Tibial nerve (tissue), 4 donors: ENCODE data around the gene ZNF541. TPM values are rescaled to one million over a fixed set of nuclear protein-coding genes. Genes with fewer than 3 reads are reported as not detected.
"Not testable (repeated sequence)": the region's sequence is repeated elsewhere in the genome, so short reads cannot be mapped to it uniquely, and the experiment has no call there.

ENCODE experiments used
- DNase-seq, 2 donors: peaks; one replicate each; pipeline ENCODE4 v3.0.0-alpha.2; 2019; ENCODE audit warnings: low spot score in 2 of 2
- H3K27ac ChIP-seq, 4 donors: fragments of 200-600 bp; sonication (generic) in 3 of 4; one replicate each; pipeline ENCODE4 v1.5.1; 2017 to 2019; ENCODE audit warnings: mild to moderate bottlenecking in 1 of 4
- H3K27me3 ChIP-seq, 2 donors: fragments of 200-600 bp; sonication (generic) in 1 of 2; one replicate each; pipeline versions ENCODE4 v1.5.1 to v1.6.0; 2017 to 2019
- H3K36me3 ChIP-seq, 3 donors: fragments of 200-600 bp; sonication (generic); one replicate each; pipeline ENCODE4 v1.5.1; 2018 to 2019
- H3K4me1 ChIP-seq, 4 donors: fragments of 200-600 bp; sonication (generic) in 3 of 4; one replicate each; pipeline ENCODE4 v1.5.1; 2017 to 2019
- H3K4me3 ChIP-seq, 4 donors: fragments of 200-600 bp; sonication (generic) in 3 of 4; one replicate each; pipeline ENCODE4 v1.5.1; 2017 to 2019; ENCODE audit warnings: mild to moderate bottlenecking in 1 of 4, moderate library complexity in 1 of 4
- H3K9me3 ChIP-seq, 4 donors: fragments of 200-600 bp; sonication (generic) in 3 of 4; one replicate each; pipeline ENCODE4 v1.5.1; 2017 to 2019
- CTCF ChIP-seq, 5 experiments: fragments of 200-600 bp in 3 of 5; fragments of 450-650 bp in 2 of 5; sonication (generic) in 3 of 5; IDR thresholded peaks; one replicate each; pipeline ENCODE4 v1.5.1; 2016 to 2019; ENCODE audit warnings: antibody characterized with exemption in 5 of 5, mild to moderate bottlenecking in 3 of 5, moderate library complexity in 2 of 5
- EP300 ChIP-seq, 2 donors: sonication (generic); formaldehyde crosslinking; IDR thresholded peaks; one replicate each; pipeline ENCODE4 v1.6.1; 2017; ENCODE audit warnings: antibody characterized with exemption in 2 of 2, mild to moderate bottlenecking in 1 of 2
- POLR2A ChIP-seq, 2 donors: fragments of 450-650 bp; IDR thresholded peaks; one replicate each; pipeline ENCODE4 v1.6.1; 2017; ENCODE audit warnings: antibody characterized with exemption in 2 of 2, mild to moderate bottlenecking in 2 of 2, moderate library complexity in 2 of 2
- WGBS, 2 donors: methylation state at CpG; one replicate each; pipeline ENCODE4 v1.1.5; 2018; 5-methylcytosine and 5-hydroxymethylcytosine counted together
- total RNA-seq, 4 donors: library from RNA; depleted of rRNA; stranded (reverse); fragments of >200 nt; gene quantifications; one replicate each; pipeline ENCODE4 v1.1.0, GENCODE V29; 2016

The ZNF541 gene
- total RNA-seq, 4 donors from 2014 or later: under 0.01 to 0.90 (median 0.66) TPM; not detected in 1

GRCh38 chr19:47598407-47599349 is 25.7 kb upstream of the ZNF541 start:
- Histone ChIP-seq H3K4me1 (peaks cover 0 to 26% (median 6%) of the 10 kb centered on the region in 4 donors), H3K27me3 (no peaks in the 10 kb centered on the region), H3K36me3 (no peaks in the 10 kb centered on the region), H3K9me3 (no peaks in the 10 kb centered on the region), H3K27ac (peak overlapping the region; percentile 35 to 95 (median 67)), H3K4me3 (peak overlapping the region in 3 of 4 donors; percentile 2 to 61 (median 9))
- peak in 1 of 2 donors; percentile 64 for DNase-seq
- 14 to 15% methylated on average over 21 of the region's 21 CpGs for WGBS, 2 donors
- TF ChIP-seq CTCF (IDR thresholded peaks at IDR 0.05) (no peak), POLR2A (IDR thresholded peaks at IDR 0.05) (peak in 1 of 2 donors; percentile 13), EP300 (IDR thresholded peaks at IDR 0.05) (peak; percentile 10 to 54)

- TF ChIP-seq CTCF (IDR thresholded peaks at IDR 0.05) (no peak), EP300 (IDR thresholded peaks at IDR 0.05) (no peak), POLR2A (IDR thresholded peaks at IDR 0.05) (no peak)
- H3K36me3 ChIP-seq: no peaks in the 10 kb centered on the region
Measured at GRCh38 chr19:47595944-47596343, 23.0 kb upstream of the ZNF541 start.

GRCh38 chr19:47593860-47594259 is 20.9 kb upstream of the ZNF541 start:
- DNase-seq: no peak
- H3K27me3 ChIP-seq: no peaks in the 10 kb centered on the region
- no peak overlapping the region for H3K4me3 ChIP-seq
- no peak for TF ChIP-seq EP300 (IDR thresholded peaks at IDR 0.05)
- TF ChIP-seq CTCF (IDR thresholded peaks at IDR 0.05): no peak
- H3K9me3 ChIP-seq: no peaks in the 10 kb centered on the region
- H3K4me1 ChIP-seq: peaks cover 0 to 18% (median 4%) of the 10 kb centered on the region in 4 donors
- 83 to 84% methylated on average over 6 of the region's 6 CpGs for WGBS, 2 donors
- no peaks in the 10 kb centered on the region for H3K36me3 ChIP-seq
- no peak overlapping the region for H3K27ac ChIP-seq

More at GRCh38 chr19:47595944-47596343, 23.0 kb upstream of the ZNF541 start:
- Histone ChIP-seq H3K9me3 (no peaks in the 10 kb centered on the region), H3K27me3 (no peaks in the 10 kb centered on the region), H3K27ac (no peak overlapping the region), H3K4me3 (no peak overlapping the region), H3K4me1 (peaks cover 0 to 22% (median 6%) of the 10 kb centered on the region in 4 donors)
- WGBS, 2 donors: 71 to 76% methylated on average over 6 of the region's 6 CpGs
- no peak for DNase-seq

- 21 to 23% methylated on average over 7 of the region's 7 CpGs for WGBS, 2 donors
- Histone ChIP-seq H3K27me3 (no peaks in the 10 kb centered on the region), H3K4me1 (peaks cover 0 to 9% (median 0%) of the 10 kb centered on the region in 4 donors), H3K9me3 (peaks cover 0 to 10% (median 0%) of the 10 kb centered on the region in 4 donors), H3K4me3 (no peak overlapping the region), H3K36me3 (no peaks in the 10 kb centered on the region), H3K27ac (peak overlapping the region in 3 of 4 donors; percentile 48 to 89 (median 75))
- DNase-seq: no peak
- TF ChIP-seq EP300 (IDR thresholded peaks at IDR 0.05) (peak in 1 of 2 donors; percentile 43), POLR2A (IDR thresholded peaks at IDR 0.05) (no peak)
Measured at GRCh38 chr19:47589824-47590223, 16.9 kb upstream of the ZNF541 start.

- WGBS, 2 donors: 91 to 93% methylated on average over 4 of the region's 4 CpGs
- Histone ChIP-seq H3K4me3 (no peak overlapping the region), H3K4me1 (peaks cover 0 to 9% (median 0%) of the 10 kb centered on the region in 4 donors), H3K27me3 (no peaks in the 10 kb centered on the region), H3K9me3 (peaks cover 0 to 10% (median 0%) of the 10 kb centered on the region in 4 donors), H3K36me3 (no peaks in the 10 kb centered on the region), H3K27ac (no peak overlapping the region)
- DNase-seq: no peak
- no peak for TF ChIP-seq POLR2A (IDR thresholded peaks at IDR 0.05)
- no peak for TF ChIP-seq EP300 (IDR thresholded peaks at IDR 0.05)
- no peak for TF ChIP-seq CTCF (IDR thresholded peaks at IDR 0.05)
Measured at GRCh38 chr19:47587295-47587694, 14.3 kb upstream of the ZNF541 start.

GRCh38 chr19:47583161-47583560 is 10.2 kb upstream of the ZNF541 start:
- H3K36me3 ChIP-seq, H3K4me3 ChIP-seq, H3K27ac ChIP-seq, H3K27me3 ChIP-seq, H3K4me1 ChIP-seq, DNase-seq: not testable (repeated sequence)
- H3K9me3 ChIP-seq: peaks cover 0 to 10% (median 0%) of the 10 kb centered on the region in 4 donors
- 92 to 95% methylated on average over 1 of the region's 1 CpG for WGBS, 2 donors
